Middle frontal gyrus (tissue), 1 donor: ENCODE results near the gene EIF4A2.
"Not testable (repeated sequence)": the region's sequence is repeated elsewhere in the genome, so short reads cannot be mapped to it uniquely, and the experiment has no call there.

ENCODE experiments used
- DNase-seq: peaks from one replicate; pipeline ENCODE4 v3.0.0-alpha.2; 2015; ENCODE audit warnings: low spot score; ENCODE audit errors: extremely low spot score

Gene EIF4A2

GRCh38 chr3:186784820-186785494 lies 1.6 kb downstream of the EIF4A2 start:
- no peak for DNase-seq

GRCh38 chr3:186785495-186786018 lies 2.2 kb downstream of the EIF4A2 start:
- no peak for DNase-seq

- no peak for DNase-seq
Measured at GRCh38 chr3:186786922-186787321, 3.5 kb downstream of the EIF4A2 start.

- no peak for DNase-seq
Measured at GRCh38 chr3:186787642-186788481, 4.5 kb downstream of the EIF4A2 start.

- DNase-seq: no peak
Measured at GRCh38 chr3:186788482-186789370, 5.3 kb downstream of the EIF4A2 start.

- no peak for DNase-seq
Measured at GRCh38 chr3:186789554-186790260, 6.3 kb downstream of the EIF4A2 start.

- no peak for DNase-seq
Measured at GRCh38 chr3:186790261-186790981, 7.0 kb downstream of the EIF4A2 start.

GRCh38 chr3:186798239-186798874 lies 15.0 kb downstream of the EIF4A2 start:
- DNase-seq: no peak

- DNase-seq: no peak
Measured at GRCh38 chr3:186800285-186800684, 16.9 kb downstream of the EIF4A2 start.

GRCh38 chr3:186802701-186803100 lies 19.3 kb downstream of the EIF4A2 start:
- DNase-seq: no peak

GRCh38 chr3:186803447-186803846 lies 20.1 kb downstream of the EIF4A2 start:
- not testable (repeated sequence) for DNase-seq

GRCh38 chr3:186806089-186807055 lies 23.0 kb downstream of the EIF4A2 start, which contains the start of gene RFC4:
RFC4 (minus strand) TSS chr3:186806482; CDS start chr3:186804713, 1,769 bp downstream.
- peak; percentile 81 for DNase-seq

GRCh38 chr3:186807231-186807630 lies 23.9 kb downstream of the EIF4A2 start:
- DNase-seq: no peak

- DNase-seq: no peak
Measured at GRCh38 chr3:186810336-186810996, 27.1 kb downstream of the EIF4A2 start.

- not testable (repeated sequence) for DNase-seq
Measured at GRCh38 chr3:186811313-186811712, 27.9 kb downstream of the EIF4A2 start.

GRCh38 chr3:186814100-186814499 lies 30.7 kb downstream of the EIF4A2 start:
- DNase-seq: no peak

GRCh38 chr3:186815435-186815834 lies 32.1 kb downstream of the EIF4A2 start:
- no peak for DNase-seq

- DNase-seq: no peak
Measured at GRCh38 chr3:186818516-186818915, 35.1 kb downstream of the EIF4A2 start.
